GM12872 (cell line): Measurements from ENCODE around the gene LINGO4.

ENCODE experiments used
- CTCF ChIP-seq: IDR thresholded peaks from 3 replicates; pipeline ENCODE4 v1.5.1; 2011; ENCODE audit warnings: low read depth, mild to moderate bottlenecking, low read length, moderate library complexity; ENCODE audit not compliant: insufficient read depth

LINGO4 gene

DNA sequence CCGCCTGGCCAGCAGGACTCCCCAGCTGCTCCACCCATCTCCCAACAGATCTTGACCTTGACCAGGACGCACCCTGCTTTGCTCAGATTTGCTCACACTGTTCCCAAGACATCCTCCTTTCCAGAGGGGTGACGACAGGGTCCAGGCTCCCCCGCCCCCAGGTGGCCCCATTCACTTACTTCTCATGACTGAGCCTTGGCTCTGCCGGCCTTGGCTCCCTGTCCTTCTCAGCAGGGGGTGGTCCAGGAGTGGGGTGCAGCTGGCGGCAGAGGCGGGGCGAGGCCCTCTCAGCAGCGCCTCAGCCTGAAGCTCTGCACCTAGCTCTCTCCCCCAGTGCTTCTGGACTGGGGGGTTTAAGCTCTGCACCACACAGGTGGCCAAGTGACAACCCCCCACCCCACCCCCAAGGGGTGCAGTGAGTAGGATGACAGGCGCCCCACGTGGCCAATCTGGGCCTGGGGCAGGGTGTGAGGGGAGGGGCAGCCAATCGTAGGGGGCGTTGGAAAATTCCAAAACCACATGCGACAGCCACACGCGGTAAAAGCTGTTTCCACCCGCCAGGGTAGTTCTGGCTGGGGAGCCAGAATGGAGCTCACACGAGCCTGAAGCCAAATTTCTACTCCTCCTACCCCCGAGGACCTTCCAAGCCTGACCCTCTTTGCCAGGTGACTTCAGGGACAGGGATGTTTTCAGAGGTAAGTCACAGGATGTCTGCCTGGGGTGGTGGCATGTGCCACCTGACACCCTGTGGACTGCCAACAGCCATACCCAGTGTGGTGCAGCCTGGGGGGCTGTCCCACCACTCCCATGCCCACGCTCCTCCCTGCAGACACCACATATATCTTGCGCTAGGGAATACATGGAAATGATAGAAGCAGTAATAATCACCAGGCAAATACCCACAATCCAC is 20.8 kb upstream of the LINGO4 start:
- TF ChIP-seq CTCF: no peak

DNA sequence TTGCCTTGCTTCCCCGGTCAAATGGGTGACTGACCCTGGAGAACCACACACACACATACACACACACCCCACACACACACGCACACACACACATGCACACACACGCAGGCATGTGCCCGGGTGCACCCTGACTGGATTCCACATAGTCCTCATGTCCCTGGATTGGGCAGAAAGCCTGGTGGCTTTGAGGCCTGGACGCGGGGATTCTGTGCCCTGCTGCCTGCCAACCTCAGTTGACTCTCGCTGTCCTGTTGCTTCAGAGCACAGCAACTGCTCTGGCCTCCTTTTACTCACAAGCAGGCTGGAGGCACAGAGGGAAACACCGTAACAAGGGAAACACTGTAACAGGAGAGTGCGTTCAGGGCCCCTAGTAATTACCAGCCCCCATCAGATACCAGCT is 20.0 kb upstream of the LINGO4 start:
- TF ChIP-seq CTCF: no peak

GRCh38 chr1:151823175-151823574 is 18.0 kb upstream of the LINGO4 start:
- TF ChIP-seq CTCF: no peak

- no peak for TF ChIP-seq CTCF
These were observed 17.2 kb upstream of the LINGO4 start for GRCh38 chr1:151822404-151822803.

GRCh38 chr1:151820940-151821339 is 15.7 kb upstream of the LINGO4 start:
- no peak for TF ChIP-seq CTCF

- TF ChIP-seq CTCF: no peak
These were observed 14.9 kb upstream of the LINGO4 start for GRCh38 chr1:151819976-151820623.

DNA sequence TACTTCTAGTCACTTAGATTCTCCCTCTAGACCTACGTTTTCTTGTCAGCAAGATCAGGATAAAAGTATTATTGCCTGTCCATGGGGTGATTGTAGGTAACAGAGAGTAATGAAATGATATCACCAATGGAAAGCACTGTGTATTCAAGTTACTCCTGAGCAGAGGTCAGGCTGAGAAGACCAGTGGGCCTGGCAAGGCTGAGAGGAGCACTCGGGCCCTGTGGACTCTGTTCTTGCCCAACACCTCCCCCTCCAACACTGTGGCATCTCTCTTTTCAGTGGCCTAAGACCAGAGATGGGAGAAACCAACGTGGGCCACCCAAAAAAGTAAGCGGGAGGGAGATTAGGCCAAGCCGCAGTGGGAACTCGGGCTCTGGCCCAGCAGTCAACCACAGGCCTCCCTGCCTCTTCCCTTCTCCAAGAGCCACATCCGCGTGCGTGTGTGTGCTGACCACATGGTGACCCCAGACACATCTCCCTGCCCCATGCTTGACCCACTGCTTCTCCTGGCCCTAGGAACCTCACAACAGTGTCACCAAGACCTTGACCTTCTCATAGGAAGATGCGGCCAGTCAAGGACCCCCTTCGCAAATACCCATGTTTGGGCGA is 14.1 kb upstream of the LINGO4 start:
- no peak for TF ChIP-seq CTCF
